NCI-H1930 (cell line): Measurements from ENCODE around the gene EFNA4.
"Not testable (repeated sequence)": the region's sequence is repeated elsewhere in the genome, so short reads cannot be mapped to it uniquely, and the experiment has no call there.

Experiments
- DNase-seq, 2 experiments: peaks; one replicate each; lab custom pipeline; 2025; lab: John Stamatoyannopoulos, UW

The EFNA4 gene

DNA sequence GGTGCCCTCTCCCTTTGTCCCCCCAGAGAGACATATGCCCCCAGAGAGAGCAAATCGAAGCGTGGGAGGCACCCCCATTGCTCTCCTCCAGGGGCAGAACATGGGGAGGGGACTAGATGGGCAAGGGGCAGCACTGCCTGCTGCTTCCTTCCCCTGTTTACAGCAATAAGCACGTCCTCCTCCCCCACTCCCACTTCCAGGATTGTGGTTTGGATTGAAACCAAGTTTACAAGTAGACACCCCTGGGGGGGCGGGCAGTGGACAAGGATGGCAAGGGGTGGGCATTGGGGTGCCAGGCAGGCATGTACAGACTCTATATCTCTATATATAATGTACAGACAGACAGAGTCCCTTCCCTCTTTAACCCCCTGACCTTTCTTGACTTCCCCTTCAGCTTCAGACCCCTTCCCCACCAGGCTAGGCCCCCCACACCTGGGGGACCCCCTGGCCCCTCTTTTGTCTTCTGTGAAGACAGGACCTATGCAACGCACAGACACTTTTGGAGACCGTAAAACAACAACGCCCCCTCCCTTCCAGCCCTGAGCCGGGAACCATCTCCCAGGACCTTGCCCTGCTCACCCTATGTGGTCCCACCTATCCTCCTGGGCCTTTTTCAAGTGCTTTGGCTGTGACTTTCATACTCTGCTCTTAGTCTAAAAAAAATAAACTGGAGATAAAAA, 23.5 kb downstream of the EFNA4 start:
- no peak for DNase-seq

DNA sequence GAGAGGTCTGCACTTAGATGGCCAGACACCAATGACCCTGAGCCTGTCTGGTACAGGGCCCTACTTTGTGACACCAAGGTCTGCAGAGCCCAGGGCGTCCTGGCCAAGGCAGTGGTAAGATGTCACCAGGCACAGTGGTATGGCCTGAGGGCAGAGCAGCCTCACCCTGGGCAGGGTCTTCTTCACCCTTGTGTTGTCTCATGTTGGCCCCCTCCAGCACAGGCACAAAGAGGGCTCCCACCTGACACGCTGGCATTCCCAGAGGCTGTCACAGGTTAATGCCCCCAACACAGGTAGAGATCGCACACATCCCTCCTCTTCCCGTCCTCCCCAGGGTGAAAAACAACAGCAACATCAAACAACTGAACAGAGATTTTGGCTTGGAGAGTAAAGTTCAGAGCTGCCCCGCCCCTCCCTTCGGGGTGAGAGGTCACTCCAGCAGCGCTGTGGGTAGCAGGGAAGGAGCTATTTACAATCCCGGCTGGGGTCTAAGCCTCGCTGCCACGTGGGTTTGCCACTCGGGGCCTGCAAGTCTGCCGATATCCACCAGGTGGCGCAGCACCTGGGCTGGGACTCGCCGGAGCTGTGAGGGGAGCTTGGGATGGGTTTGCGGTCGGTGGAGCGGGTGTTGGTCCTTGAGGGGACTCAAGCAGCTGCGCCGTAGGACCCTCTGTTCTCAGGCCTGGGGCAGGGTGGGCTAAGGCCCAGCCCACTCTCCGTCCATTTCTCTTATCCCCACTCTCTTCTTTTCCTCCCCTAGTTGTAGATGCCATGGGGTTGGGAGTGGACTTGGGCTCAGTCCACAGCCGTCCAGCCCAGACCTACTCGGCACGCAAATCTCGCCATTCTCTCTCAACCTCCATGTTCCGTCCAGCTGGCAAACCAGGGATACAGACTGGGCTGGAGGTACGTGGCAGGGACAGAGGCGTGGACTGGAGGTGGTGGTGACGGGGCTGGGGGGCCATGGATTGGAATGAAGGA, 27.8 kb downstream of the EFNA4 start:
- peak; percentile 35 to 74 for DNase-seq

DNA sequence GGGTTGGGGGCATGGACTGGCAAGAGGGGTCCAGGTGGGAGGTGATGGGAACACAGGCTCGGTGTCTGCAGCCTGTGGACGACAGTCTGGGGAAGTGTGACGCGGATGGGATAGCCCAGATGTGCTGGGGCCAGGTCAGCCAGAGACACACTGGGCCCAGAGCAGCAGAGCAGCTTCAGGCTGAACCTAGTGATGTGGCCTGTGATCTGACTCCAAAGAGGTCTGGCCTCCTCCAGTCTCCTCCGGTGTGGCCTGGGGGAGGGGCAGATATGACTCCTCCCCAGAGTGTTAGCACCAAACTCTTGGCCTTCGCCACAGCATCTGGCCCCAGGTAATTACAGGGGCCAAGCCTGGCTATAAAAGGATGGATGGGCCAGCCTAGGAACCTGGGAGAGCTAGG, 28.6 kb downstream of the EFNA4 start:
- no peak for DNase-seq

DNA sequence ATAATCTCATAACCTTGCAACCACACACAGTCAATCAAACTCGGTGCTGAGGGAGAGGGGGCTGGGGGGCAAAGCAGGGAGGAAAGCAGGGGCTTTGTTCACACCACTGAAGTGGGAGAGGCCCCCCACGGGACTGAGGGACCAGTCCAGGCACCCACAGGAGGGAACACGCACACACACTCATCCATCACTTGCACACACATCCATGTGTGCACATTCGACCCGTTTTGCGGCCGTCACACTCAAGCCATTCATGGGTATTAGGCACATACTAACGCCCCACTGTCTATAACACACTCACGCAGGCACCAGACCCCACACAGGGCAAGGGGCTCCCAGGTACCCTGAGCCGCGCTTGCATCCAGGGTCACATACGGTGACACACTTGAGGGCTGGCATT, 29.1 kb downstream of the EFNA4 start:
- no peak for DNase-seq

DNA sequence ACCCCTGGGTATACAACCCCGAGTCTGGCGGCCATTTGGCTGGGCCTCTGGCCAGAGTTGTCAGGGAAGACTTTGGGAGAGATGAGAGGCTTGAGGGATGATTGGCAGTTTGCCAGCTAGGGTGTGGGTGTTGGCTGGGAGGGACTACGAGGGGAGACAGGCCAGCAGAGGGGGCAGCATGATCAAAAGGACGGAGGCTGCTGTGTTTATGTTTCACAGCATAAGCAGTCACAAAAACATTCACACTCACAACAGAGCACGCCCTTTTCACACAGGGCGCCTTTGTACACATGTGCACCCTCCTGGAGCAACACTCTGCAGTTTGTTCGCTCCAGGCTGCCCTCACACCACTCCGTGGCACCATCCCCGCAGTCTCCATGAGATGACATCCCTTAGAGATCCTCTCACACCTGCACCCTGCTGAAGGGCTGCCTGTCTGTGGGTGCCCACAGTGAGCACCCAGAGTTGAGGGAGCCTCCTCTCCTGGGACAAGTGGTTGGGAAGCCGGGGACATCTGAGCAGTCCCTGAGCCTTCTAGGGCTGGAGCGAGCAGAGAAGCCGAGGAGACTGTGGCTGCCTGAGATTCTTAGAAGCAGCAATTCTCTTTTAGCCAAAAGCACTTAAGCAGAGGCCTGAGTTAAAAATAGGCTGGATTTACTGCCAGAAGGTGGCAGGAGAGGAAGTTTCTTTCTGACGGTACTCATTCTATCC, 30.5 kb downstream of the EFNA4 start:
- peak in 1 of 2 experiments; percentile 23 for DNase-seq

DNA sequence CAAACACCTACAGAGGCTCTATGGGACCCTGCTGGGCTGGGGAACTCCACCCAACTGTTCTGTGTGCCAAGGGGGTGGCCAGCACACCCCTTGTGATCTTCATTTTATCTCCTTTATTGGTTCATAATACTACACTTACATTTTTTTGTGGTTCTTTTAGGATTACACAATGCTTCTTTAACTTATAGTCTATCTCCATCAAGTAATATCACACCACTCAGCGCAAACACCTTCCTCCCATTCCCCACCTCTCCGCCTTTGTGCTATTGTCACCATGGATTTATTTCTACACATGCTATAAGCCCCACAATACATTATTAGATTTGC, 31.0 kb downstream of the EFNA4 start:
- no peak for DNase-seq

DNA sequence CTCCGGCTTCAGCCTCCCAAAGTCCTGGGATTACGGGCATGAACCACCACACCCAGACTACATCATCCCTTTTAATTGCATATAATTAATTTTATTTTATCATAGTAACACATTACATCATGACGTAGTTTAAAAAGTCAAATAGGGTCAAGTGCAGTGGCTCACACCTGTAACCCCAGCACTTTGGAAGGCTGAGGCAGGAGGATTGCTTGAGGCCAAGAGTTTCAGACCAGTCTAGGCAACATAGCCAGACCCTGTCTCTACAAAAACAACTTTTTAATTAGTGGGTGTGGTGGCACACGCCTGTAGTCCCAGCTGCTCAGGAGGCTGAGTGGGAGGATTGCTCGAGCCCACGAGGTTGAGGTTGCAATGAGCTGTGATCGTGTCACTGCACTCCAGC, 35.8 kb downstream of the EFNA4 start:
- no peak for DNase-seq

DNA sequence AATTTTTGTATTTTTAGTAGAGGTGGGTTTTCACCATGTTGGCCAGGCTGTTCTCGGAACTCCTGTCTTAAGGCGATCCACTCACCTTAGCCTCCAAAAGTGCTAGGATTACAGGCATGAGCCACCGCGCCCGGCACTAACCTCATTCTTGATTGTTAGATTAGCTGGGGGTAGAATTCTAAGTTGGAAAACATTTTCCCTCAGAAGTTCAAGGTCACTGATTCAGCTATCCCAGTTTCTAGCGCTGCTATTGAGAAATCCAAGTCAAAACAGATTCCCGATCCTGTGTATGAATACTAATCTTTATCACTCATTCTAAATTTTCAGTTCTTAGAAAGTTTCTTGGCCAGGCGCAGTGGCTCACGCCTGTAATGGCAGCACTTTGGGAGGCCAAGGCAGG, 39.8 kb downstream of the EFNA4 start:
- DNase-seq, result no peak

DNA sequence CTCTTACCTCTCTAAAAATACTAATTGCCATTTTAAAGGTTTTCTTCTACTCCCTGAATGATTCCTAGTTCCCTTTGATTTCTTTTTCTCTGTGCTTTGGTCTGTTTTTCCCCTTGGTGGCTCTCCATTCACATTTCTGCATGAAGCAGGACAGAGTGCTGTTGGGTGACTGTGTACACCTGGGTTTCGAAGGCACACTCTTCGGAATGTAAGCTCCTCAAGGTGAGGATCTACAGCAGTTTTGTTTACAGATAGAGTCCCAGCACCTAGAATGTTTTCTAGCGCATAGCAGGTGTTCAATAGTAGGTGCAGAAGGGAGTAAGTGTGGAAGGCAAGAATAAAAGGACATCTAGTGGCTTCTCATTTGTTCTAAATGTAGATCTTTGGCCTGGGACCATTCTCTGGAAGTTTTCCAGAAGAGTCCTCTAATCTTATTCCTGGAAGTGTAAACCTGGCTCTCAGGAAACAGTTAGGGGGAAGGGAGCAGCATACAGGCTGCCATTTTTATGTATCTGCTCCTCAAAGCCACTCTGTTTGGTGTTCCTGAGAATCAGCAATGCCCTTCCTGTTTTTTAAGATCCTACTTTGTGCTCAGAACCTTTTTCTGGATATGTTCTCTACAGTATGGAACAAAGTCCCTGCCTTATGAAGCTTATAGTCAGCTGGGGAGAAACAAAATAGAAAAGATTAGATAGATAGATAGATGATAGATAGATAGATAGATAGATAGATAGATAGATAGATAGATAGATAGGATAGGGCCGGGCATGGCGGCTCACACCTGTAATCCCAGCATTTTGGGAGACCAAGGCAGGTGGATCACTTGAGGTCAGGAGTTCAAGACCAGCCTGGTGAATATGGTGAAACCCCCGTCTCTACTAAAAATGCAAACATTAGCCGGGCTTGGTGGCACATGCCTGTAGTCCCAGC, 41.3 kb downstream of the EFNA4 start:
- no peak for DNase-seq

DNA sequence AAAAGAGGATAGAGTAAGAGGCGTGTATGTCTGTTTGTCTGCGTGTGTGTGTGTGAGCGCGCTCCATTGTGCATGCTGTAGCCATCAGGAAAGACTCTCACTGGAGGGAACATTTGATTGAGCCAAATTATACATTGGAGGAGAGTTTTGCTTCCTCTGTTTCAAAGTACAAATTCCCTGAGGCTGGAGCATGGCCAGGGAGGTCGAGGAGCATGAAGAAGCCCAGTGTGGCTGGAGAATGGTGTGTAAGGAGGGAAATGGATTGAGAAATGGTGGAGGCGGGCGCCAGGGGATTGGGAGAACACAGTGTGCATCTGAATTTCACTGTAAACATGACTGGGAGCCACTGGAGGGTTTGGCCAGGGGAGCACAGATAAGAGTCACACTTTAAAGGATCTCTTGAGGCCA, 42.1 kb downstream of the EFNA4 start:
- no peak for DNase-seq

DNA sequence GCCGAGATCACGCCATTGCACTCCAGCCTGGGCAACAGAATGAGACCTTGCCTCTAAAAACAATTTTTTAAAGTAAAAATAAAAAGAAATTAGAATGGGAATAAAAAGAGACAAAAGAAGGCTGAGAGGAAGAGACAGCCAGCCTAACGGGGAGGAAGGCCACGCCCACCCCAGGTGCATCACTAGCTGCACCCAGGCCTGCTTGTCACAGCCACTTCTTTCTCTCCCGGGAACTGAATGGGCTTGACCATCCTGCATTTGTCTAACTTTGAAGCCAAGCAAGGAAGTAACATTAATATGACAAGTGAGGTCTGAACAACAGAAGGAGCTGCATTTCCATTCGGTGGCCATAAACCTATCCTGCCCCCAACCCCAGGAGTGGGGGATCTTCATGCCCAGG, 43.3 kb downstream of the EFNA4 start:
- DNase-seq, result no peak

DNA sequence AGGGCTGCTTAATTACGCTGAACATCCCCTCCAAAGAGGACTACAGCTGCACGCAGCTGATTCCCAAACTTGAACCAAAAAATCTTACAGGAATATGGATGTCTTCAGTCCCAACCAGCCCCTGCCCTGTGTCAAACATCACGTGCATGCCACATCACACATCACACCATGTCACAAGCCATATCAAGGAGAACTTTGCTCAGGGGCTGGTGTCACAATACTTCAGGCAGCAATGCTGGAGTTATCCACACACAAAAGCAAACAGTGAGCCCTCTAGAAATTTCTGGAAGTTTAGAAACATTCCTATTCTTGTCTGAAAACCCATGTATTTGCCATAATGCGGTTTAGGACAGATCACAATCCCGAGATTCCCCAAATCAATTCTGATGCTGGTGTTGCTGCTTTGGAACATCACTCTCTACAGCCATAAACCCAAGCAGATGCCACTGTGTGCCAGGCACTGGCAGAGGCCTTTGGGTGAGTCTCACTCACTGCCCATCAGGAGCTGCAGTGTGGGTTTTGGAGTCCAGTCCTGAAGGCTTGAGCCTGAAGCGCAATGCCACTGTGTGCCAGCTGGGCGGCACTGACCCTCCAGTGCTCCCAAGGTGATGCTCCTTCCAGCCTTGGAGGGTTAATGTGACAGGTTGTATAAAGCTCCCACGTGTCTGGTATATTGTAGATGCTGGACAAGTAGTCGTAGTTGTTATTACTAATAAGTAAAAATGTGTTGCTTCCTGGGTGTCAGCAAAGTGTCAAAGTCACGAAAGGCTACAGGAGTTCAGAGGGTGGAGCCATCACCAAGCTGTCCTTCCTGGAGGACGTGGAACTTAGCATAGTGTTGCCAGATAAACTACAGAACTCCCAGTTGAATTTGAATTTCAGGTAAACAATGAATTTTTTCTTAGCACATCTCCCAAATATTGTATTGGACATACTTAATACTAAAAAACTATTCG, 44.0 kb downstream of the EFNA4 start:
- no peak for DNase-seq

DNA sequence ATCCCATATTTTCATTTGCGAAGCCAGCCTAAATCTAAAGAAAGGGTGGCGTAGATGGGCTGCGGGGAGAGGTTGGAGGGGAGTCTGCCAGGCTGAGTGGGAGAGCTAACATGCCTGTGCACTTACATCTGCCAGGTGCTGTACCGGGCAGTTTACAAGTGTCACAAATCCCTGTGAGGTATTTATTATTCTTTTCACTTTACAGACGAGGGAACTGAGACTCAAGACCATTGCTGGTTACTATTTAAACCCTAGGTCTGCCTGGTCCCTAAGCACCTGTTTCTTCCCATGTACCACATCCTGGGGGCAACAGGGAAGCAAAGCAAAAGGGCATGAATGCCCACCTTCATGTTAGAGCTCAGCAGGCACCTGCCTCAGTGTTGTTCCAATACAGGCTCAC, 44.8 kb downstream of the EFNA4 start:
- no peak for DNase-seq

DNA sequence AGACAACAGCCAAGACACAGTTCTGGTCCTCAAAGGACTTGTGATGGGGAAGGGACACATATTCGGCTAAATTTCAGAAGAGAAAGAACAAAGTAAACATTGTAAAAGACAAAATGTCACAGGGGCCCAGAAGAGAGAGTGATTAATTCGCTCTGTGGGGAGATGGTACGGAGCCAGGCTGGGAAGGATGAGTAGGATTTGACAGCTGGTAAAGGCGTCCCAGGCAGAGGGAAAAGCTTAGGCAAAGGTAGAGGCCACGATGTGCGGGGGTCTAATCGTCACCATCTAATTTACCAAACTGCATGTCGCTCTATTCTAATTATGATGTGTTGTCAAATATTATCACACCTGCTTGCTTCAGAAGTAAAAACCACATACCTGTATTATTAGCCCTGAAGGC, 46.8 kb downstream of the EFNA4 start:
- no peak for DNase-seq

DNA sequence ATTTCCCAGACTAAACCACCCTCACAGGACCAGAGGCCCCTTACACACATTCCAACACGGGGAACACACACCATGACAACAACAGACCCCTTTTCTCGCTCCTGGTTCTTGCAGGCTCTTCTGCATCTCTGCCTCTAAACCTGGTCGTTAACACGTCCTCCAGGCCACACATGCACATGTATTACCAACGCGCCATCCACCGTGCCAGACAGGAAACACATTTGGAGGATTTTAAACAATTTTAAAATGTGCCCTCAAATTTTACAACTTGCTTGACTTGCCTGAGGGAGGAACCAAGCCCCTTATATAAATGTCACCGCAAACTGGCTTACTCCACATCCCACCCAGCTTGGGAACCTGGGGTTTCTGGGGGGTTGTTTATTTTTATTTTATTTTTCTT, 47.3 kb downstream of the EFNA4 start:
- DNase-seq, result no peak

DNA sequence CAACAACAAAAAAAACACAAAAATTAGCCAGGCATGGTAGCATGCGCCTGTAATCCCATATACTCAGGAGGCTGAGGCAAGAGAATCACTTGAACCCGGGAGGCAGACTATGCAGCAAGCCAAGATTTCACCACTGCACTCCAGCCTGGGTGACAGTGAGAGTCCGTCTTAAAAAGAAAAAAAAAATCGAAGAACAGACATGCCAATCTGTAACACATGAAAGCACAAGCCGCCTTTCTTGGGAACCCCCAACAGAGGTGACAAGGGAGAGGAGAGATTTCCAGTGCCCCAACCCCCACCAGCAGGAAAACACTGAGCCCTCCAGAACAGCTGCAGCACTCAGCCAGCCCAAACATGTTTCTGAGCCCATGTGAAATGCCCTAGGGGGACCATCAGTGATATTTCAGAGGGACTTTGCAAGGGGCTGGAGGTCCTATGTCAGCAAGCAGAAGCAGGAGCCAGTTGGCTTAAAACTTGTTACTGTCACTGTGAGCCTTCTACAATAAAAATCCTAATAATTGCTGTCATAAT, 50.0 kb downstream of the EFNA4 start:
- no peak for DNase-seq

DNA sequence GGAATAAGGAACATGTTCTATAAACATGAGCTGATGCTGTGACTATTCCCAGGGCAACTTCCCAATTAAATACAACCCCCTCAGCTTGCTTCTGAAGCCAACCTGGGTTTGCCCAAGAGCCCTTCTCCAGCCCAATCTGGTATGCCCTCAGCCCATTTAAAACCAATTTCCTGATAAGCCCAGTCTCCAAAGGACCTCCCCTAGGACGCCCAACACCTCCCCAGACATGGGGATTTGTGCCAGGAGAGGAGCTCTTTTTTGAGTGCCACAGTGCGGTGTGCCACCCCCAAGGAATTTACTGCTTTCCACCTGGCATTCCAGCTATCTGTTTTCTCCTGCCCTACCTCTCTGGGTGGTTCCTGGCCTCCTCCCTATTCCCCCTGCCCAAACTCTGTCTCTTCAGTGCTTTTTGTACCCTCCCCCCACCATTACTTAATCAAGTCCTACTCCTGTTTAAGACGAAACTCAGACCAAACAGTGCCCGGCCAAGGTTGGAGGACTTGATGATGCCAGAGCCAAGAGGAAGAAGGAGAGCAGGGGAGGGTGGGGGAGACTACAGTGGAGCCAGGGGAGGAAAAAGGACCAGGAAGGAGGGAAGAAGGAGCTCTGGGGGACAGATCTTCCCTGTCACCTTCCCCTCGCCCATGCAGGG, 52.7 kb downstream of the EFNA4 start:
- DNase-seq, result no peak

DNA sequence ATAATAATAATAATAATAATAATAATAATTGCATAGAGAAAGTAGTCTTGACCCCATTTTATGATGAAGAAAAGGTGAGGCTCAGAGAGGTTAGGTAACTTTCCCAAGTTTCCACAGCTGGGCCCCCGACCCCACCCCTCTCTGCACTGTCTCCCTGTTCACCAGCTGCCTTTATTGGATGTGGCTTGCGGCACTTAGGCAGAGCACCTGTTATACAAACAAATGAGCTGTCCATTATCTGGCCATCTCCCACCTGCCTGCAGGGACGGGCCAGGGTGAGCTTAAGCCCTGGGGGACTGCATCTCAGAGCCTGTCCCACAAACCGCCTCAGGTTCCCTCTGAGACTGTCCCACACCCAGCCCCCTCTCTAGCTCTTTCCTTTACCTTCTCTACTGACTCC, 54.1 kb downstream of the EFNA4 start:
- DNase-seq, result no peak

DNA sequence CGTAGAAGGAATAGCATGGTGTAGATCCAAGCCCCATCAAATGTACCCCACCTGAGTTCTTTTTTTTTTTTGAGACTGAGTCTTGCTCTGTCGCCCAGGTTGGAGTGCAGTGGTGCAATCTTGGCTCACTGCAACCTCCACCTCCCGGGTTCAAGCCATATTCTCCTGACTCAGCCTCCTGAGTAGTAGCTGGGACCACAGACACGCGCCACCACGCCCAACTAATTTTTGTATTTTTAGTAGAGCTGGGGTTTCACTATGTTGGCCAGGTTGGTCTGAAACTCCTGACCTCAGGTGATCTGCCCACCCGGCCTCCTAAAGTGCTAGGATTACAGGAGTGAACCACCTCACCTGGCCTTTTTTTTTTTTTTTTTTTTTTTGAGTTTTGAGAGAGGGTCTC, 54.5 kb downstream of the EFNA4 start:
- not testable (repeated sequence) for DNase-seq
